Stomach (tissue), 4 donors: ENCODE results near the gene PLPP2.

ENCODE experiments used
- CTCF ChIP-seq, 7 experiments: fragments of 450-650 bp in 4 of 7; fragments of 200-600 bp in 3 of 7; sonication (generic) in 3 of 7; IDR thresholded peaks; one replicate each; pipeline ENCODE4 v1.5.1; 2016 to 2019; ENCODE audit warnings: antibody characterized with exemption in 7 of 7, control low read depth in 2 of 7, mild to moderate bottlenecking in 1 of 7
- EP300 ChIP-seq: sonication (generic); formaldehyde crosslinking; IDR thresholded peaks from one replicate; pipeline ENCODE4 v1.6.1; 2017; ENCODE audit warnings: antibody characterized with exemption
- POLR2AphosphoS5 ChIP-seq, 3 donors: sonication (generic); formaldehyde crosslinking; IDR thresholded peaks; one replicate each; pipeline ENCODE4 v1.6.1; 2016; ENCODE audit warnings: antibody characterized with exemption in 3 of 3

- no peak for TF ChIP-seq POLR2AphosphoS5 (IDR thresholded peaks at IDR 0.05)
- TF ChIP-seq CTCF (IDR thresholded peaks at IDR 0.05): no peak
- TF ChIP-seq EP300: no peak
These were observed 44.7 kb downstream of the PLPP2 start for GRCh38 chr19:246551-246950.
